ENCODE measurements around the gene PPFIA1. TPM values are rescaled to one million over a fixed set of nuclear protein-coding genes. Genes with fewer than 3 reads are reported as not detected.

The PPFIA1 gene
- total and polyA plus RNA-seq, 2 of the 8 experiments (the other 6 are each of a cell fraction or from before 2014, with no cell fraction given): 44.3 to 73.5 TPM

- no peak overlapping the region for H2BK12ac ChIP-seq (ENCODE audit: low read depth, low read length)
- no peak overlapping the region for H2BK120ac ChIP-seq (replicated peaks; ENCODE audit: low read depth, low read length)
- peaks cover 2 to 11% of the 10 kb centered on the region in 2 experiments for H4K20me1 ChIP-seq (replicated peaks in 1 of 2; ENCODE audit: control insufficient read depth in 1 of 2, insufficient read depth in 2 of 2, low read length in 2 of 2)
- H2AK5ac ChIP-seq (ENCODE audit: low read depth, low read length): no peak overlapping the region
- H3K9ac ChIP-seq (replicated peaks in 1 of 4; ENCODE audit: extremely low read depth in 1 of 4, low read depth in 3 of 4, low read length in 3 of 4): no peak overlapping the region
- H3K27ac ChIP-seq (ENCODE audit: low read depth, low read length): no peak overlapping the region
- H4K5ac ChIP-seq (ENCODE audit: insufficient read length, low read depth, low read length): no peak overlapping the region
- H3K23ac ChIP-seq (ENCODE audit: insufficient read length): no peak overlapping the region
- no peak overlapping the region for H2AFZ ChIP-seq (ENCODE audit: low read length)
- H3K23me2 ChIP-seq (ENCODE audit: low read depth, low read length): no peaks in the 10 kb centered on the region
- H3K27me3 ChIP-seq (replicated peaks in 1 of 4; ENCODE audit: control insufficient read depth in 3 of 4, extremely low read depth in 1 of 4, insufficient read depth in 3 of 4, low read length in 3 of 4): no peaks in the 10 kb centered on the region
- no peaks in the 10 kb centered on the region for H3K79me1 ChIP-seq (ENCODE audit: low read depth, low read length)
- no peak overlapping the region for H2BK15ac ChIP-seq (ENCODE audit: low read length)
- no peak for DNase-seq (ENCODE audit: low read depth in 1 of 2, low spot score in 2 of 2)
- H3K9me3 ChIP-seq (ENCODE audit: insufficient read depth in 2 of 2, low read depth in 1 of 2, low read length in 1 of 2): no peaks in the 10 kb centered on the region
- H3K14ac ChIP-seq (ENCODE audit: insufficient read length): no peak overlapping the region
- peaks cover 34 to 89% (median 77%) of the 10 kb centered on the region in 4 experiments for H3K36me3 ChIP-seq (ENCODE audit: control insufficient read depth in 2 of 4, insufficient read depth in 4 of 4, low read length in 3 of 4)
- 97% methylated on average over 5 of the region's 7 CpGs; no CpG with 5 or more reads in 1 of the 2 experiments for WGBS, 2 experiments (ENCODE audit: extremely low coverage in 1 of 2, insufficient coverage in 1 of 2, insufficient read length in 1 of 2, insufficient replicate concordance in 2 of 2, low coverage in 1 of 2, low lambda C conversion rate in 2 of 2, missing lambda C conversion rate in 1 of 2)
- POLR2A ChIA-PET (ENCODE audit: partially characterized antibody): no interaction called here
- no peaks in the 10 kb centered on the region for H3K4me1 ChIP-seq (replicated peaks in 1 of 4; ENCODE audit: control insufficient read depth in 3 of 4, insufficient read depth in 4 of 4, low read length in 3 of 4)
- no peak overlapping the region for H3K56ac ChIP-seq (replicated peaks; ENCODE audit: insufficient read length, low read depth, low read length)
- no peak overlapping the region for H4K91ac ChIP-seq (replicated peaks; ENCODE audit: insufficient read length, low read length)
- CTCF ChIA-PET (ENCODE audit: partially characterized antibody): no interaction called here
- H3K79me2 ChIP-seq (ENCODE audit: control insufficient read depth in 1 of 2, insufficient read depth in 2 of 2, low read length in 2 of 2): no peaks in the 10 kb centered on the region
- no peak overlapping the region for H2BK20ac ChIP-seq (ENCODE audit: low read length)
- no peak overlapping the region for H2BK5ac ChIP-seq (ENCODE audit: low read depth, low read length)
- no peak overlapping the region for H3K4ac ChIP-seq (replicated peaks; ENCODE audit: insufficient read length, low read depth, low read length)
- no peak overlapping the region for H3K4me3 ChIP-seq (ENCODE audit: extremely low read depth in 1 of 4, insufficient read depth in 2 of 4, low read depth in 3 of 4, low read length in 4 of 4)
- no peak overlapping the region for H3K18ac ChIP-seq (ENCODE audit: extremely low read depth, low read length)
- FAIRE-seq: no peak
- H3K4me2 ChIP-seq (ENCODE audit: insufficient read depth in 1 of 2, low read depth in 2 of 2, low read length in 2 of 2): no peak overlapping the region
- no peak overlapping the region for H4K8ac ChIP-seq (ENCODE audit: extremely low read depth, insufficient read depth, low read length)
- TF ChIP-seq ASH2L (IDR thresholded peaks at IDR 0.05; ENCODE audit: low read length) (no peak), CREB1 (IDR thresholded peaks at IDR 0.05) (no peak), TEAD4 (IDR thresholded peaks at IDR 0.05; ENCODE audit: low read depth, low read length) (no peak), CHD2 (IDR thresholded peaks at IDR 0.05; ENCODE audit: low read length) (no peak), MAFK (IDR thresholded peaks at IDR 0.05; ENCODE audit: low read depth, low read length) (no peak), EZH2 (IDR thresholded peaks at IDR 0.05; ENCODE audit: low read depth, low read length, severe bottlenecking) (no peak)
Observed at GRCh38 chr11:70335511-70335910, 65.0 kb downstream of the PPFIA1 start.

All from H1 (cell line).